ENCODE data around the gene TTC39A. TPM values are rescaled to one million over a fixed set of nuclear protein-coding genes. Genes with fewer than 3 reads are reported as not detected.

TTC39A gene
- total and polyA plus RNA-seq, 2 of the 13 experiments (the other 11 are each of a cell fraction or from before 2014, with no cell fraction given): 0.33 to 1.5 TPM

GRCh38 chr1:51284487-51284954, 45.8 kb downstream of the TTC39A start (continued):
- TF ChIP-seq, protein P1, sequence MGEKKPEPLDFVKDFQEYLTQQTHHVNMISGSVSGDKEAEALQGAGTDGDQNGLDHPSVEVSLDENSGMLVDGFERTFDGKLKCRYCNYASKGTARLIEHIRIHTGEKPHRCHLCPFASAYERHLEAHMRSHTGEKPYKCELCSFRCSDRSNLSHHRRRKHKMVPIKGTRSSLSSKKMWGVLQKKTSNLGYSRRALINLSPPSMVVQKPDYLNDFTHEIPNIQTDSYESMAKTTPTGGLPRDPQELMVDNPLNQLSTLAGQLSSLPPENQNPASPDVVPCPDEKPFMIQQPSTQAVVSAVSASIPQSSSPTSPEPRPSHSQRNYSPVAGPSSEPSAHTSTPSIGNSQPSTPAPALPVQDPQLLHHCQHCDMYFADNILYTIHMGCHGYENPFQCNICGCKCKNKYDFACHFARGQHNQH (CRISPR knock-in tag; IDR thresholded peaks at IDR 0.05): no peak
- TF ChIP-seq JUNB (CRISPR knock-in tag; IDR thresholded peaks at IDR 0.05; ENCODE audit: borderline replicate concordance) (no peak), MTF1 (CRISPR knock-in tag; IDR thresholded peaks at IDR 0.05) (no peak), KLF6 (CRISPR knock-in tag; IDR thresholded peaks at IDR 0.05) (no peak), RFXANK (CRISPR knock-in tag; IDR thresholded peaks at IDR 0.05) (no peak), ZNF83 (CRISPR knock-in tag; IDR thresholded peaks at IDR 0.05; ENCODE audit: borderline replicate concordance) (no peak), THAP11 (CRISPR knock-in tag; IDR thresholded peaks at IDR 0.05) (no peak), ZNF383 (CRISPR knock-in tag; IDR thresholded peaks at IDR 0.05; ENCODE audit: borderline replicate concordance) (no peak), SOX6 (IDR thresholded peaks at IDR 0.05) (no peak), SOX6 (CRISPR knock-in tag; IDR thresholded peaks at IDR 0.05) (no peak), TBX3 (IDR thresholded peaks at IDR 0.05; ENCODE audit: borderline replicate concordance) (no peak), TCF7 (IDR thresholded peaks at IDR 0.05; ENCODE audit: low read depth) (peak; percentile 30; the same call in 1 of the 2 replicates), POLR2A (IDR thresholded peaks at IDR 0.05; ENCODE audit: insufficient read depth in 1 of 2, low read depth in 2 of 2, low read length in 2 of 2) (no peak)
- TF ChIP-seq, protein P2, sequence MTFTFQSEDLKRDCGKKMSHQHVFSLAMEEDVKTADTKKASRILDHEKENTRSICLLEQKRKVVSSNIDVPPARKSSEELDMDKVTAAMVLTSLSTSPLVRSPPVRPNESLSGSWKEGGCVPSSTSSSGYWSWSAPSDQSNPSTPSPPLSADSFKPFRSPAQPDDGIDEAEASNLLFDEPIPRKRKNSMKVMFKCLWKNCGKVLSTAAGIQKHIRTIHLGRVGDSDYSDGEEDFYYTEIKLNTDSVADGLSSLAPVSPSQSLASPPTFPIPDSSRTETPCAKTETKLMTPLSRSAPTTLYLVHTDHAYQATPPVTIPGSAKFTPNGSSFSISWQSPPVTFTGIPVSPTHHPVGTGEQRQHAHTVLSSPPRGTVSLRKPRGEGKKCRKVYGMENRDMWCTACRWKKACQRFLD (CRISPR knock-in tag; IDR thresholded peaks at IDR 0.05; ENCODE audit: borderline replicate concordance): no peak

GRCh38 chr1:51283979-51284378, 46.4 kb downstream of the TTC39A start:
- intact Hi-C loops (cut with micrococcal nuclease; ENCODE audit: unreplicated experiment) (no loop called here), in situ Hi-C loops (cut with HindIII; ENCODE audit: extremely low pct_ligation_motif_present, low pct_unique_long_range_greater_than_20kb) (no loop called here)
- CTCF ChIA-PET (ENCODE audit: low intra/inter-chr PET ratio, low total read pairs): no interaction called here
- 0% methylated on average over 5 of the region's 5 CpGs for WGBS (ENCODE audit: low lambda C conversion rate)
- Histone ChIP-seq H3K4me2 (ENCODE audit: low read depth, low read length) (peak overlapping the region; percentile 49), H2AFZ (ENCODE audit: low read length) (no peak overlapping the region), H4K20me1 (ENCODE audit: insufficient read depth, low read length) (no peaks in the 10 kb centered on the region), H3K36me3 (replicated peaks in 1 of 2; ENCODE audit: control insufficient read depth in 1 of 2, insufficient read depth in 2 of 2, low read length in 2 of 2) (no peaks in the 10 kb centered on the region), H3K4me3 (replicated peaks in 1 of 3; ENCODE audit: insufficient read depth in 1 of 3, low read depth in 2 of 3, low read length in 3 of 3) (no peak overlapping the region), H3K27ac (ENCODE audit: extremely low read length, insufficient read depth, low read length) (no peak overlapping the region), H3K9ac (ENCODE audit: insufficient read depth, low read depth, low read length) (no peak overlapping the region), H3K4me1 (ENCODE audit: insufficient read depth, low read length) (peaks cover 41% of the 10 kb centered on the region), H3K79me2 (ENCODE audit: insufficient read depth, low read length) (no peaks in the 10 kb centered on the region), H3K27me3 (ENCODE audit: control insufficient read depth in 1 of 2, insufficient read depth in 2 of 2, low read length in 2 of 2) (no peaks in the 10 kb centered on the region), H3K9me3 (ENCODE audit: low read length) (no peaks in the 10 kb centered on the region)
- FAIRE-seq (peak; percentile 32), ATAC-seq (peak; percentile 55), DNase-seq (ENCODE audit: low spot score) (peak; percentile 48)
- POLR2A ChIA-PET: no interaction called here
- TF ChIP-seq XRCC5 (optimal IDR thresholded peaks at IDR 0.05; ENCODE audit: low read length) (peak; percentile 7), ZNF317 (CRISPR knock-in tag; IDR thresholded peaks at IDR 0.05) (0 out of 2 replicates have a peak, but pooled peaks have one; percentile 21), ZNF367 (CRISPR knock-in tag; IDR thresholded peaks at IDR 0.05; ENCODE audit: borderline replicate concordance) (no peak)
- BruUV-seq (replicated peaks): no TSS peak
